NCI-H2196 treated with DMSO at 0.1 percent for 48 hours (cell line): ENCODE results near the gene NUBPL.
"Not testable (repeated sequence)": the region's sequence is repeated elsewhere in the genome, so short reads cannot be mapped to it uniquely, and the experiment has no call there.

Source experiments
- DNase-seq: peaks from one replicate; lab custom pipeline; 2025; ENCODE audit not compliant: unreplicated experiment; lab: John Stamatoyannopoulos, UW

NUBPL gene

GRCh38 chr14:31578266-31578665, 17.1 kb downstream of the NUBPL start:
- no peak for DNase-seq

GRCh38 chr14:31578792-31579501, 17.7 kb downstream of the NUBPL start:
- DNase-seq, result no peak

DNA sequence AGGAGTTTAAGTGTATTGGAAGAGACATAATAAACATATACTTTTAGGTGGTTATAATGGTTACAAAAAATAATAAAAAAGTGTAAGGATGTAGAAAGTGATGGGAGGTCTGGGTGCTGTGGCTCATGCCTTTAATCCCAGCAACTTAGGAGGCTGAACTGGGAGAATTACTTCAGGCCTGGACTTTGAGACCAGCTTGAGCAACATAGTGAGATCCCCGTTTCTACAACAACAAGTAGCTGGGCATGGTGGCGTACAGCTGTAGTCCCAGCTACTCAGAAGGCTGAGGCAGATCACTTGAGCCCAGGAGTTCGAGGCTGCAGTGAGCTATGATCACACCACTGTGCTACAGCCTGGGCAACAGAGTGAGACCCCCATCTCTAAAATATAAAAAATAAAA, 19.0 kb downstream of the NUBPL start:
- DNase-seq, result no peak

DNA sequence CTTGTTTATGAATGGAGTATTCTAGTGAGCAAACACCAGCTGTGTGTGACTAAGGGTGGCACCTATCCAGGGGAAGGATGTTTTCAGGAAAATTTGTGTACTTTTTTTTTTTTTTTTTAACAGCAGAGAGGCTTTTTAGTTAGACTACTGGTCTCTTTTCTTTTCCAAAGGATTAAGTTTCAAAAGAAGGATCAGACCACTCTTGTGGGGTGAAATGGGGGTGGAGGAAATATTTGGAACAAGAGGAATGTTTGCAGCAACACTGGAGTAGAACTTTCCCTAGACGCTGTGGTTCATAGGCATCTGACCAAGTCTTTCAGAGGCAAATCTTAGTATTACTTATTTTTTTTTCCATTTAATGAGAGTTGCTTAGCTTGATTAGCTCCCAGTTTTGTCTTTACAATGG, 21.1 kb downstream of the NUBPL start:
- DNase-seq, result no peak

- DNase-seq, result no peak
Observed at GRCh38 chr14:31582836-31583452, 21.7 kb downstream of the NUBPL start.

DNA sequence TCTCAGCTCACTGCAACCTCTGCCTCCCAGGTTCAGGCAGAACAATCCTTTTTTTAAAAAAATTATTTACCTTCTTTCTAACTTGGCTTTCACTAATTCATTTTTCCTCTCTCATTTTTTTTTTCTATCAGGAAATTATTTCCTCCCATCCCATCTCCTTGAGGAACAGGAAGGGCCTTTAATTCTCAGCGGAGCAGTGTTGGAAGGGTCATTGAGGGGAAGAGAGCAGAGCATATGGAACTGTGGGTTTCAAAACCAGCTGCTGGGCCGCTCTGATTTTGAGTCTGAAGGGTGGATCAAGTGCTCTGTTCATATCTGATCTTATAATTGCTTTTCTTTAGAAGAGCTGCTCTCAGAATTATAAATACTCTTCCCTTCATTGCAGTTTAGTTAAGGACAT, 29.0 kb downstream of the NUBPL start:
- no peak for DNase-seq

- DNase-seq, result no peak
Observed at GRCh38 chr14:31592122-31592521, 30.9 kb downstream of the NUBPL start.

DNA sequence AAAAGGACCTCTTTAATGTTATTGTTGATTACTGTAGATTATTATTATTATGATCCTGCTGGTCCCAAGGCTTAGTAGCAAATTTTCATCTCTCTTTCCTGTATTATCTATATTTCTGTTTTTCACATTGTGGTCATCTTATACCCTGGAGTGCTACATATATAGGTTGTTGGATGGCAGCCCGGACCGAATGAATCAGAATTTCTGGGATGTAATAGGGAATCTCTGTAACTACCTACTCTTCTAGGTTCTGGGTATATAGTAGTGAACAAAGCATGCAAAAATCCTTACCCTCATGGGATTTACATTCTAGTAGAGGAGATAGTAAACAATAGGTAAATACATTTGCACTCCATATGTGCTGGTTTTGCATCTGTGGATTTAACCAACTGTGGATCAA, 31.4 kb downstream of the NUBPL start:
- DNase-seq, result no peak

DNA sequence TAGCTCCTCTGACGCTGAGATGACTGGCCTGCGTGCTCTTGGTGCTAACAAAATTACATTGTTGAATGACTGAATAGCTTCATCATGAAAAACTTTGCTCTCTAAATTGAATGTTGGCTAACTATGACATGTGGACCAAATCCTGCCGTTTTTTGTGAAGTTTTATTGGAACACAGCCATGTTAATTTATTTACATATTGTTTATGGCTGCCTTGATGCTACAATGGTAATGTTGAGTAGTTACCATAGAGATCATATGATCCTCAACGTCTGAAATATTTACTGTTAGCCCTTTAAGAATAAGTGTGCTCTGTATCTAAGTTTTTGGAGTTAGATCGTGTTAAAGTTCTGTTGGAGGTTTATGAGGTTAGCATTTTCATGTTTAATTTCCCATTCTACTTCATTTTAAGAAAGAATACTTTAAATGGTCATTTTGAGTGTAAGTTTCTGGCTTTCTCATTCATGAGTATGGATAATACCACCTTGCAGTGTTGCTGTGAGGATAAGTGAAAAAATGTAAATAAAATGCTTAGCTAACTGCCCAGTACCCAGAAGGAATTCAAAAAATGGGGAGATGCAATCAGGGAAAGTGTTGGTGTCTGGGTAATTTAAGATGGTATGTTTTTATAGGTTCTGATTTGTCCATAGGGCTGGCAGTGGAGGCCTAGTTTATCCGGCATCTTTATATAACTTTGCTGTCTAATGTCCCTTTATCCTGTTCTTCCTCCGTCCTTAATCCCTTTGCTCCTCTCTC, 35.3 kb downstream of the NUBPL start:
- no peak for DNase-seq

DNA sequence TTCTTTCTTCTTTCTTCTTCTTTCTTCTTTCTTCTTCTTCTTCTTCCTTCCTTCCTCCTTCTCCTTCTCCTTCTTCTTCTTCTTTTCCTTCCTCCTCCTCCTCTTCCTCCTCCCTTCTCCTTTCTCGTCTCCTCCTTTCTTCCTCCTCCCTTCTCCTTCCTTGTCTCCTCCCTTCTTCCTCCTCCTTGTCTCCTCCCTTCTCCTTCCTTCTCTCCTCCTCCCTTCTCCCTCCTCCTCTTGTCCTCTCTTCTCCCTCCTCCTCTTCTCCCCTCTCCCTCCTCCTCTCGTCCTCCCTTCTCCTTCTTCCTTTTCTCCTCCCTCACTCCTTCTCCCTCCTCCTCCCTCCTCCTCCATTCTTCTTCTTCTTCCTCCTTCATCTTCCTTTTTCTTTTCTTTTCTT, 44.5 kb downstream of the NUBPL start:
- no peak for DNase-seq

- DNase-seq, result no peak
Observed at GRCh38 chr14:31611778-31612433, 50.7 kb downstream of the NUBPL start.

DNA sequence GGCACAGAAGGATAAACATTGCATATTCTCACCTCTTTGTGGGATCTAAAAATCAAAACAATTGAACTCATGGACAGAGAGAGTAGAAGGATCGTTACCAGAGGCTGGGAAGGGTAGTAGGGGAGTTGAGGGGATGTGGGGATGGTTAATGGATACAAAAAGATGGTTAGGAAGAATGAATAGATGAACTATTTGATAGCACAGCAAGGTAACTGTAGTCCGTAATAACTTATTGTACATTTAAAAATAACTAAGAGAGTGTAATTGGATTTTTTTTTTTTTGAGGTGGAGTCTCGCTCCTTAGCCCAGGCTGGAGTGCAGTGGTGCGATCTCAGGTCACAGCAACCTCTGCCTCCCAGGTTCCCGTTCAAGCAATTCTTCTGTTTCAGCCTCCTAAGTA, 52.0 kb downstream of the NUBPL start:
- DNase-seq, result no peak

DNA sequence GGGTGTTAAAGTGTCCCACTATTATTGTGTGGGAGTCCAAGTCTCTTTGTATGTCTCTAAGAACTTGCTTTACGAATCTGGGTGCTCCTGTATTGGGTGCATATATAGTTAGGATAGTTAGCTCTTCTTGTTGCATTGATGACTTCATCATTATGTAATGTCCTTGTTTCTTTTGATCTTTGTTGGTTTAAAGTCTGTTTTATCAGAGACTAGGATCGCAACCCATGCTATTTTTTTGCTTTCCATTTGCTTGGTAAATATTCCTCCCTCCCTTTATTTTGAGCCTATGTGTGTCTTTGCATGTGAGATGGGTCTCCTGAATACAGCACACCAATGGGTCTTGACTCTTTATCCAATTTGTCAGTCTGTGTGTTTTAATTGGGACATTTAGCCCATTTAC, 57.7 kb downstream of the NUBPL start:
- DNase-seq, result not testable (repeated sequence)

GRCh38 chr14:31619440-31619839, 58.2 kb downstream of the NUBPL start:
- no peak for DNase-seq

DNA sequence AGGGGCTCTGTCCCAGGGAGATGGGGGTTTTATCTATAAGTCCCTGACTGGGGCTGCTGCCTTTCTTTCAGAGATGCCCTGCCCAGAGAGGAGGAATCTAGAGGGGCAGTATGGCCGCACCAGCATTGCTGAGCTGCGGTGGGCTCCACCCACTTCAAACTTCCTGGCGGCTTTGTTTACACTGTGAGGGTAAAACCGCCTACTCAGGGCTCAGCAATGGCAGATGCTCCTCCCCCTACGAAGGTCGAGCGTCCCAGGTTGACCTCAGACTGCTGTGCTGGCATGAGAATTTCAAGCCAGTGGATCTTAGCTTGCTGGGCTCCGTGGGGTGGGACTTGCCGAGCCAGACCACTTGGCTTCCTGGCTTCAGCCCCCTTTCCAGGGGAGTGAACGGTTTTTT, 59.7 kb downstream of the NUBPL start:
- not testable (repeated sequence) for DNase-seq

GRCh38 chr14:31622060-31622459, 60.9 kb downstream of the NUBPL start:
- DNase-seq, result no peak

DNA sequence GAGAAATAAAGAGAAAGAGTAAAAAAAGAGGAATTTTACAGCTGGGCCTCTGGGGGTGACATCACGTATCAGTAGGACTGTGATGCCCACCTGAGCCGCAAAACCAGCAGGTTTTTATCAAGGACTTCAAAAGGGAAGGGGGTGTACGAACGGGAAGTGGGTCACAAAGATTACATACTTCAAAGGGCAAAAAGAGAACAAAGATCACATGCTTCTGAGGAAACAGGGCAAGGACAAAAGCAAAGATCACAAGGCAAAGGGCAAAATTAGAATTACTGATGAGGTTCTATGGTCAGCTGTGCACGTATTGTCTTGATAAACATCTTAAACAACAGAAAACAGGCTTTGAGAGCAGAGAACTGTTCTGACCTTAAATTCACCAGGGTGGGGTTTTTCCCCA, 91.7 kb downstream of the NUBPL start:
- DNase-seq, result not testable (repeated sequence)

DNA sequence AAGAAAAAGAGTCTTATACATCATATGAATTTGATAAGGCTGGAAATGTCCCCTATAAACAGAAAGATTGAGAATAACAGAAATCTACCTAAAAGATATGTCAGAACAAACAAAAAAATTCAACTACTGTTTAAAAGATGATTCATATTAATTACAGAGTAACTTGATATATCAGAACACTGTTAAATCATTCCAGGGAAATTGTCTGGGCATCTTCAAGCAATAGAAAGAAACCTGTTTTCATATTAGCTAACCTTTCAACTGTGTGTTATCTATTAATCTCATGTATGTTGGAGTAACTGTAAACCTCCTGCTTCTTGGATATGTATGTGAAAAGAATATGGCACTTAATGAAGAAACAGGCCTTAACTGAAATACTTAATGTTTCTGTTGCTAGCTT, 96.7 kb downstream of the NUBPL start:
- no peak for DNase-seq

DNA sequence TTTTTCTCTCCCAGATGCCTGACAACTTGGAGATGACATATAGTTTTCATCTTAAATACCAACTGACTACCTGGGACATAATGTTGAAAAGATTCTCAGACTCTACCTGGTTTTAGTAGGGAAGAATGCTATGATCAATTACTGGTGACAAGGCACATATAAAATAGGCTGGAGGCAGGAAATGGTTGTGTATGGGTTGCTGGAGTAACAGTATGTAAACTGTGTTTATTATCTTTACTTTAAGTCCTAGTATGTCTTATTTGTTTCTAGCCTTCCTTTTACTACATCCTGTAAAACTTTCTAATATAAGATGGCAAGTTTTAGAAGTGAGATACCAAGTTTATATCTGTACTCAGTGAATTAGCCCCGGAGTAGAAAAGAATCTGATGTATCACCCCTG, 98.1 kb downstream of the NUBPL start:
- DNase-seq, result no peak

DNA sequence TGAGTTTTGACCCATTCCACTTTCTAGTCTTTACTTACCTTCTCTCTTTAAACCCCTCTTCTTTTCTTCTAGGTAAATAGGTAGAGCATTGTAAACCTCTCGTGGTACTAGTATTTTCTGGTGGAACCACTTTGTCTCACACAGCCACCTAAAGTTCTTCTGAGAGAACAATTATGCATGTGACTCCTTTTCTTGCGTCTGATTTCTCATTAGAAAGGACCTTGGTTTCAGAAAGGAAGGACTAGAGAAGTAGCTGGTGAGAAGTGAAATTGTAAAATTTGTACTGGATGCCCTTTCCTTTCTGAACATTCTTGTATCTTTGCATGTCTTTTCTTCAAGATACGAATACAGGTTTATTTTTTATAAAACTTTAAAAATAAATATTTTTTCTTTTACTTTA, 99.0 kb downstream of the NUBPL start:
- no peak for DNase-seq

- DNase-seq, result no peak
Observed at GRCh38 chr14:31660728-31661127, 99.5 kb downstream of the NUBPL start.

- DNase-seq, result no peak
Observed at GRCh38 chr14:31668348-31668747, 107.1 kb downstream of the NUBPL start.
